Middle frontal gyrus (tissue), 1 donor: ENCODE measurements around the gene TNFRSF1B.

Experiments used
- DNase-seq: peaks from one replicate; pipeline ENCODE4 v3.0.0-alpha.2; 2015; ENCODE audit warnings: low spot score; ENCODE audit errors: extremely low spot score

The TNFRSF1B gene

DNA sequence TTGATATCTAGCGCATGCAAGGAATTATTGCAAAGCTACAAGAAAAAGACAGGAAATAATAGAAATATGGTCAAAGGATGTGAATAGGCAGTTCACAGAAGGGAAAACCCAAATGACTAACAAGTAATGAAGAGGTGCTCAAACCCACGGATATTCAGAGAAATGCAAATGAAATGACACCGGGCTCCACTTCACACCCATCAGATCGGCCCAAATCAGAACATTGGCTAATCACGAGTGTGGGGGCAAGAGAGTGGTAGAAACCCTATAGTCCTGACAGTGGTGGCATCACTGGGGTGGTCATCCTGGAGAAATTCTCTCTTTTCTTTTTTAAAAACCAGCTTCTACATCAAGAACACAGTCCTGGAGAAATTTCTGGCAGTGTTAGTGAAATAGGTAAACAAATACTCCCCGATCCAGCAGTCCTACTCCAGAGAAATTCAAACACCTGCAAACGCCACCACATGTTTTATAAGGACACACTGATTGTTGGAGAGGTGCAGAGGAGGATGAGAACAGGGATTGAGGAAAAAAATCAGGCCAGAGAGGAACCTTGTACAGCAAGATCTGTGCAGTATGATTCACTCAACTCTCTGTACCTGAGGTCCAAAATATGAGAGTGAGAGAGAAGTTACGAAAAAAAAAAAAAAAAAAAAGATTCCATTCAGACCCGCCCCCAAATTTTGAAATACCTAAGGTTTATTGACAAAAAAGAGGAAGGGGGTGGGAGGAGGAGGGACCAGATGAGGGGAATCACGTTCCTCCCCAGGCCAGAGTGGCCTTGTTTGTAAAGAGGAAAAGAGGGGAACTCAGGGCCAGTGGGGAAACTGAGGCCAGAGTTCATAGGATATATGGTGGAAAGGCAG lies 9.2 kb upstream of the TNFRSF1B start:
- DNase-seq: no peak

GRCh38 chr1:12158357-12159092 lies 8.3 kb upstream of the TNFRSF1B start:
- no peak for DNase-seq

- DNase-seq: no peak
Measured at GRCh38 chr1:12159816-12160215, 7.0 kb upstream of the TNFRSF1B start.

- DNase-seq: no peak
Measured at GRCh38 chr1:12161324-12161661, 5.5 kb upstream of the TNFRSF1B start.

DNA sequence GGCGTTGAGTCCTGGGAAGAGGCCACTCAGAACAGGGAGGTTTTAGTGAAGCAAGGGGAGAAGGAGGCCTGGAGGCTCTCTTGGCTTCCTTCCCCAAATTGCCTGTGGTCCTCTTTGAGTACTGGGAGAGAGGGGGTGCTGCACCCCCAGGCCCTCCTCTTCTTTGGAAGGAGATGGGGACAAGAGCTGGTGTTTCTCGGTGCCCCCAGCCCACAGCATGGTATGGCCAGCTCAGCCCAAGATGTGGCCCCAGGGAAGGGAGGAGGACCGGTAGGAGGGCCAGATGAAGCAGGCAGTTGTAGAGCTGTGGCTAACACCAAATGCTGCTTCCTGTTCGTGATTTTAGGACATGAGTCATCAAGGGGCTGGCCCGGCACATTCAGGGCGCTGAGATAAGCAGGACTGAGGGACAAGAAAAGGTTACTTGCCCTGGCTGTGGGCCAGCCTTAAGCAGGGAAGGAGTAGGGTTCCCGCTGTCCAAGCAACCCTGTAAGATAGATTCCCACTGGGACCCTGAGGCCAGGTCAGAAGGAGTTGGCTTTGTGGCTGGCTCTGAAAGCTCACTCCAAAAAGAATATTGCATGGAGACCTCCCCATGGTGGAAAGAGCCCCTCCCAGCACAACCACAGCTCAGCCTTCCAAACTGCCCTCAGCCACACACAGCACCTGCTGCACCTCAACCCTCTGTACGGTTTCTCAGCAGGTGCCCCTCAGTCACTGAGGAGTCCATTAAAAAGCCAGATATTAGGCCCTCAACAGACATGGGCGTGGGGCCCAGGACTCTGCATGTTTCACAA lies 4.9 kb upstream of the TNFRSF1B start:
- no peak for DNase-seq

GRCh38 chr1:12162459-12163137 lies 4.2 kb upstream of the TNFRSF1B start:
- DNase-seq: no peak

DNA sequence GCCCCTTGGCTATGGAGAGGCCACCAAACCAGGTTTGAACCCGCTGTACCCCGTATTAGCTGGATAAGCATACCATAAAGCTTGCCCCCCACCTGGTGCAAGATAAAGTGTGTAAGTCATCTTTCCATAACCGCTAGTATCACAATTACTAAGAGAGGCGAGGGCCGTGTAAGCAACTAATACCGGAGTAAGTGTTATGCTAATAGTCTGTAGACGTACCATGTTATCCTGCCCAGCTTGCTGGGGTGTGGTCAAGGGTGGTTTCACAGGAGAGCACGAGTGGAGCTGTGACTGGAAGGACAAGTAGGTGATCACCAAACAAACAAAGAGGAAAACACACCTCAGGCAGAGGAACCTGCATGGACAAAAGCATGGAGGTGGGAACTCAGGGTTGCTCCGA lies 3.6 kb upstream of the TNFRSF1B start:
- DNase-seq: no peak

DNA sequence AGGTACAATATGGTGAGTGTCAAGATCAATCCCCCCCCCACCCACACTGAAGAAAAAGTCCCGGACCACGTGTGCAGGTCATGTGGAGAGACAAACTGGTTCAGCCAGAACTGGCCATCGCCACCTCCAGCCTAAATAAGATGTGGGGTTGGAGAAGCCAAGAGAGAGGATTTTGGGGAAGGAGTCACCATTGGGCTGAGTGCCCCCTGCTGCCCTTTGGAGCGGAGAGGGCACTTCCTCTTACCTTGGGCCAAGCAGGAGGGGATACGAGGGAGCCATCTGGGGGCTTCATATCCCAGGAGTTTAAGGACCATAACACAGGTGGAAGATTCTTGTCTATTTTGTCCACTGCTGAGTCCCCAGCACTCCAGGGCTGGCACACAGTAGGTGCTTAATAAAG lies 2.6 kb upstream of the TNFRSF1B start:
- no peak for DNase-seq

DNA sequence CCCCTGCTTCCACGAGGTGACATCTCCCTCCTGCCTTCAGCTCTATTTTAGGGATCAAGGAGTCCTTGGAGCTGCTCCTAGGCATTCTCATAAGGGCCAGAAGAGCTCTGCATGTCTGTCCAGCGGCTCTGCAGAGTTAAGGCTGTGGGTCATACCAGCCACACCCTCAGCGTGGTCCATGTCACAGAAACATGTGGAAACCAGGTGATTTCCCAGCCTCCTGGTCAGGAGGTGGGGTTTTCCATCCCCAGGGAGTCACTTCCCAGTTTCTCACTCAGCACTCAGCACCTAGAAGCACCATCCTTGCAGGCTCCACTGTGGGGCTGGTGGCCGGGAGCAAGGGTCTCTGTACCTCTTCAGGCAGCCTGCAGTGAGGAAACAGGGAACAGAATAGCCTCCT lies 1.4 kb upstream of the TNFRSF1B start:
- DNase-seq: no peak

- DNase-seq: no peak
Measured at GRCh38 chr1:12167493-12168429, 970 bp downstream of the TNFRSF1B start.

GRCh38 chr1:12168451-12169160 lies 1.8 kb downstream of the TNFRSF1B start:
- no peak for DNase-seq

DNA sequence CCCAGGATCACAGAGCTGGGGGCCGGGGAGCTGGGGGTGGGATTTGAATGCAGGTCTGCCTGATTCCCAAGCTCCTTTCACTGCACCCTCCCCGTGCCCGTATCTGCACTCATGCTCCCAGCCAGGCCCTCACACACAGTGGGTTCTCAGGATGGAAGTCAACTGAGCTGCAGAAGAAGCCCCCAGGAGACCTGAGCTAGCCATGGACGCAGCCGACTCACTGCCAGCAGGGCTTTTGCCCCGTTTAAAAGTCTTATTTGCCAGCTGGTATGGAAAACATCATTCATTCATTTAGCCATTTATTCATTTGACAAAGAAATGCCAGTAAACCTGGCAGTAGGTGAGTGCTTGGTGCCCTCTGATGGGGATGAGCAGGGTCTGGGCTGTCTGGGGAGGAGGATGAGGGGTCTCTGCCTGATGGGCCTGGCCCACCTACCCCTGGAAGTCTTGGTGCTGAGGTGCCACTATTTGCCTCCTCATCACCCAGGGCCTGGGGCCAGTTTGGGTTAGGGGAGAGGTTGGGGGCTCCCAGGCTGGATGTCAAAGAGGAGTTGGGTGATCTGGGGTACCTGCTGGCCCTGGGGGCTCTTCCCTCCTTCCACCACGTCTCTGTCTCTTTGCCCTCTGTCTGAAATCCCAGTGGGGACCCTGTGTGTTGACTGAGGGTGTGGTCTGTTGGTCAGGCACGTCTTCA lies 2.8 kb downstream of the TNFRSF1B start:
- DNase-seq: no peak

GRCh38 chr1:12170263-12170671 lies 3.5 kb downstream of the TNFRSF1B start:
- no peak for DNase-seq

- no peak for DNase-seq
Measured at GRCh38 chr1:12171206-12172041, 4.6 kb downstream of the TNFRSF1B start.

GRCh38 chr1:12172042-12172851 lies 5.5 kb downstream of the TNFRSF1B start:
- DNase-seq: no peak

DNA sequence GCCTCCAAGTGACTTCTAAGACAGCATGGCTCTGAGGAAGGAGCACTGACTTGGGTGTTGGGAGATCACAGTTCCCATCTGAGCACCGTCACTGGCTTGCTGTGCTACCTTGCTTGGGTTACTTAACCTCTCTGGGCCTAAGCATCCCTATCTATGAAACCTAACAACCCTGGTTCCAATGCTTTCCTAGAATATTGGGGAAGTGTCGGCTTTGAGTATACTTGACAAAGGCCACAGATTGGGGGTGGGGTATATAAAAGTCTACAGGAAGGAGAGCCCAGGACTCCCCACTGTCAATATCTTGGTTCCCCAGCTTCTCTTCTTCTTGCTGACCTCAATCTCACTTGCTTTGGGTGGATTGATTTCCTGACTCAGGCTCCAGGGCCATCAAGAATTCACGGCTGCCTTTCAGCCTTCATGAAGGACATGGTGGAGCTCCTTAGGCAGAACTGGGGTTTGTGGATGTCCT lies 6.3 kb downstream of the TNFRSF1B start:
- DNase-seq: no peak

DNA sequence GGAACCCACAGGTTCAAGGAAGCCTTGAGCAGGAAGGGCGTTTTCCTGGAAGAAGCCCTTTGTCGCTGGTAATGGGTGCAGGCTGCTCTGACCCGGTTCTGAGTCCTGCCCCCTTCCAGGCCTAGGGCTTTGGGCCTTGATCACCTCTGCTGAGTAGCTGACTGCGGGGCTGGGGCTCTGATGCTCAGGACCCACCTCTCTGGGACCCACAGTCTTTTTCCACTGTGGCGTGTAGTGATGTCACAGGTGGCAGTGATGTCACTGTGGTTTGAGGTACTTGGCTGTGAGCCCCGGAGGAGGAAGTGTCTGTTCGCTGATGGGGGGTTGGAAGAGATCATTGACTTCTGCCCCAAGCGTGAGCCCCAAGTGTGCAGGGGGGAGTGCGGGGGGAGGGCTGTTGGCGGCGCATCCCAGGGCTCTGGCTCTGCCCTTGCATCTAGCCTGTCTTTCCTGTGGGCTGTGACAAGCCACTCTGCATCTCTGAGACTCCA lies 6.9 kb downstream of the TNFRSF1B start:
- DNase-seq: no peak
